Pulmonary artery endothelial cell (primary cell): ENCODE results near the gene WRAP53. TPM values are rescaled to one million over a fixed set of nuclear protein-coding genes. Genes with fewer than 3 reads are reported as not detected.

Experiments
- DNase-seq: peaks from one replicate; pipeline ENCODE4 v3.0.0-alpha.2; 2011; ENCODE audit warnings: low read depth, low spot score
- total RNA-seq: library from RNA; depleted of rRNA; stranded (reverse); fragments of >200 nt; gene quantifications from 2 replicates; pipeline ENCODE4 v1.2.3, GENCODE V29; 2014

WRAP53 gene
- total RNA-seq, 1 donor from 2014 or later = 9.6 TPM

DNA sequence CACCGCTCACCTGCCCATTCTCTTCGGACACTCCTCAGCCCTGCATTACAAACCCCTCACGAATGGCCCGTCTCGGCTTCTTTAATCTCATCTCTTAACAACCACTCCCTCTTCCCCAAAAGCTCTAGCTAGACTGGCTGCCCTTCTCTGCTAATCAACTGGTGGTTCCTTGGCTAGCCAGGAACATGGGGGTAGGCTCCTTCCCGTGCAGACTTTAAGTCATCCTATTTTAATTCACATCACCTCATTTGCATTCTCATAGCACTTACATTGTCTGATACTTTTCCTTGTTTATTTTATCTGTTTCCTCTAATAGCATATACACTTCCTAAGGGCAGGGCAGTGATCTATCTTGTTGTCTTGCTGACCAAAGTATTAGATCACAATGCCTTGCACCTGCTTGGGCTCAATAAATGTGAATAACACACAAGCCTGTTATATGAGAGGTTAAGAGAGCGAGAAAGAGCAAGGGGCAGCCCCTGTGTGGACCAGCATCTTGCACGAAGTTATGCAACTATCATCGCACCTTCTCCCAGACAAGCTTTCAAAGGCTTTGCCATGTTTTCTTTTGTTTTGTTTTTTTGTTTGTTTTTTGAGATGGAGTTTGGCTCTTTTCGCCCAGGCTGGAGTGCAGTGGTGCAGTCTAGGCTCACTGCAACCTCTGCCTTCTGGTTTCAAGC, 10.7 kb upstream of the WRAP53 start:
- no peak for DNase-seq

DNA sequence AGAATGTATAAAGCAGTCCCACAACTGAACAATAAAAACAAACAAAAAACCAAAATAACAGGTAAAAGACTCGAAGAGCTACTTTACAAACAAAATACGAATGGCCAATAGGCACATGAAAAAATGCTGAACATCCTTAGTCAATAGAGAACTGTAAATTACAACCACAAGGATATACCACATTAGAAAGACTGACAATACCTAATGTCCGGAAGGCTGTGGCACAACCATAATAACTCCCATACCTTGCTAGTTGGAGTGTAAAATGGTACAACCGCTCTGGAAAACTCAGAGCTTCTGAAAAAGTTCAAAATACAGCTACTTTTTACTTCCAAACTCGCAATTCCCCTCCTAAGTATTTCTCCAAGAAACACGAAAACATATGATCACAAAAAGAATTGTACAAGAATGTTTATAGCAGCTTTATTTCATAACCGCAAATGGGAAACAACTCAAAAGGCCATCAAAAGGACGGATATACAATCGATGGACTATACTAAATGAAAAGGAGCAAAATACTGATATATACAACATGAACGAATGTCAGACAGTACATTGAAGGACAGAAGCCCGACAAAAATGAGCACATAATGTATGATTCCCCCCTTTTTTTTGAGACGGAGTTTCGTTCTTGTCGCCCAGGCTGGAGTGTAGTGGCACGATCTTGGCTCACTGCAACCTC, 3.3 kb upstream of the WRAP53 start:
- no peak for DNase-seq

- peak; percentile 71 for DNase-seq
Measured at GRCh38 chr17:7685533-7686221, 2.6 kb upstream of the WRAP53 start.

DNA sequence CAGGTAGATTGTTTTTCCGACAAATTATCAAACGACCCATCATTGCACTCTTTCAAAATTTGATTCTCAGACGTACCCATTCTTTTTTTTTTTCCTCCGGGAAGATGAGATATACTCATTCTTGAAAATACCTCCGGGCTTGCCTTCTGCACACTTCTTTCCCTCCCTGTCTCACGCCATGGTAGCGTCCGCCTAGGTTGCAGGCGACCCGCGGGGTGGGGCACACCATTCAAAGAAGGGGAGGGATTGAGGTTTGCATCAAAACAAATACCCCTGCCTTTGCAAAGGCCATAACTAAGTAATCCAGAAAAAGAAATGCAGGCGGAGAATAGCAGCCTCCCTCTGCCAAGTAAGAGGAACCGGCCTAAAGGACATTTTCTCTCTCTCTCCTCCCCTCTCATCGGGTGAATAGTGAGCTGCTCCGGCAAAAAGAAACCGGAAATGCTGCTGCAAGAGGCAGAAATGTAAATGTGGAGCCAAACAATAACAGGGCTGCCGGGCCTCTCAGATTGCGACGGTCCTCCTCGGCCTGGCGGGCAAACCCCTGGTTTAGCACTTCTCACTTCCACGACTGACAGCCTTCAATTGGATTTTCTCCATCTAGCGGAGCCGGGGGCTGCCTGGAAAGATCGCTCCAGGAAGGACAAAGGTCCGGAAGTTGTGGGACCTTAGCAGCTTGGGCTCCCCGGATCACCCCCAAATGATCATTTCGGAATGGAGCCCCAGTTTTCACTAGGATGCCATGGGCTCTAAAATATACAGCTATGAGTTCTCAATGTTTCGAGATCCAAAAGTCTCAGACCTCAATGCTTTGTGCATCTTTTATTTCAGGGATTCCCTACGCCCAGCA, 1.8 kb upstream of the WRAP53 start:
- peak; percentile 39 for DNase-seq

GRCh38 chr17:7687072-7687907, 987 bp upstream of the WRAP53 start, which contains the start of gene TP53:
TSS of gene TP53 (minus strand) at chr17:7687490. CDS start at chr17:7676594, 10,896 bp downstream.
- DNase-seq = peak; percentile 71

- no peak for DNase-seq
Measured at GRCh38 chr17:7688808-7689316, 585 bp downstream of the WRAP53 start.

DNA sequence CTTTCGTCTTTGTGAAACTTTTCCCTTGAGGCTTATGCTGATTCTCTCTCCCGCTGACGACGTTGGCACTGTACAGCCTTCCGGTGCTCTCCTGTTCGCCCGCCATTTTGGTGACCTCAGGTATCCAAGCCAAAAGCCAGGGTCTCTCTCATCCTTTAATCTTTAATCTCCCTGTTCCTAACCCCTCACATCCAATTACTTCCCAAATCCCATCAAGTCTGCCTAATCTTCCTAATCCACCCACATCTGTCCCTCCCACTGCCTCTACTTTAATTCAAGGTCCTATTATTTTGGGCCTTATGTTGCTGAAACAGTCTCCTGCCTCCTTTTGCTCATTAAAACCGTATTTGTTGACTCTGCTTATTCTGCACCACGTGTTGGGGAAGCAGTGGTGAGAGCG, 7.3 kb downstream of the WRAP53 start:
- DNase-seq = no peak

DNA sequence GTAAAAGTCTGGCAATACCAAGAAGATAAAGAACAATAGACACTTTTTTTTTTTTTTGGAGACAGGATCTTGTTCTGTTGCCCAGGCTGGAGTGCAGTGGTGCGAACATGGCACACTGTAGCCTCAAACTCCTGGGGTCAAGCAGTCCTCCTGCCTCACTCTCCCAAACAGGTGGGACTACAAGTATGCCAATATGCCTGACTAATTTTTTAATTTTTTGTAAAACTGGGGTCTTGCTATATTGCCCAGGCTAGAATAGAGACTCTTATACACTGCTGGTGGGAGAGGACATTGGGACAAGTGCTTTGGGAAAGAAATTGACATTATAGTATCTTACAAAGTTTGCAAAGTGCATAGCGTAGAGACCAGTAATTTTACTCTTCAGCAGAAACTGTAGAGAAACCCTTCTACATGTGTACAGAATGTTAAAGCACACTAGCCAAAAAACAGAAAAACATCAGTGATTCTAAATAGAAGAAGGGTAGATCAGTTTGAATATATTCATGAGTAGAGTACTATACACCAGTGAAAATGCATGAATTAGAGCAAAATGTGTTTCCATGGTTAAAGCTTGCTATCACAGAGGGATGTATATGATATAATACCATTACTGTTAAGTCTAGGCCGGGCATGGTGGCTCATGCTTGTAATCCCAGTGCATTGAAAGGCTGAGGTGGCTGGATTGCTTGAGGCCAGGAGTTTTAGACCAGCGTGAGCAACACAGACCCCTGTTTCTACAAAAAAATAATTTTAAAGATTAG, 9.7 kb downstream of the WRAP53 start:
- no peak for DNase-seq

GRCh38 chr17:7700510-7700909, 12.2 kb downstream of the WRAP53 start:
- no peak for DNase-seq

DNA sequence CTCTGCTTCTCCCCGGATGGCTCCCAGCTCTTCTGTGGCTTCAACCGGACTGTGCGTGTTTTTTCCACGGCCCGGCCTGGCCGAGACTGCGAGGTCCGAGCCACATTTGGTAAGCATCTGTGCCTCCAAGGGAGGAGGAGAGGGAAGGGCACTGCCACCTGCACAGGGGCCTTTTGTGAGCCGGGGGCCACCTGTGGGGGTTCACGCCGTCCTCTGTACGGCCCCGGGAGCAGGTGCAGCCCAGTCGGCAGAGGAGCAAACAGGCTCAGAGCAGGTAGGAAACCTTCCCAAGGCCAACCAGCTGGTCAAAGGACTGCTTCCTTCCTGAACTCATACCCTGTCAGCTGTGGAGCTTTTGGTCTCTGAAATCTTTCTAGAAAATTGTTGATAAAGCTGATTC, 13.4 kb downstream of the WRAP53 start:
- DNase-seq = no peak

GRCh38 chr17:7702776-7703175, 14.5 kb downstream of the WRAP53 start:
- DNase-seq = no peak

GRCh38 chr17:7703584-7704479, 15.6 kb downstream of the WRAP53 start:
- no peak for DNase-seq

- DNase-seq = no peak
Measured at GRCh38 chr17:7704601-7705268, 16.5 kb downstream of the WRAP53 start, which contains the start of gene EFNB3. TSS of gene EFNB3 (plus strand) at chr17:7705202. CDS start at chr17:7705599, 397 bp downstream.

DNA sequence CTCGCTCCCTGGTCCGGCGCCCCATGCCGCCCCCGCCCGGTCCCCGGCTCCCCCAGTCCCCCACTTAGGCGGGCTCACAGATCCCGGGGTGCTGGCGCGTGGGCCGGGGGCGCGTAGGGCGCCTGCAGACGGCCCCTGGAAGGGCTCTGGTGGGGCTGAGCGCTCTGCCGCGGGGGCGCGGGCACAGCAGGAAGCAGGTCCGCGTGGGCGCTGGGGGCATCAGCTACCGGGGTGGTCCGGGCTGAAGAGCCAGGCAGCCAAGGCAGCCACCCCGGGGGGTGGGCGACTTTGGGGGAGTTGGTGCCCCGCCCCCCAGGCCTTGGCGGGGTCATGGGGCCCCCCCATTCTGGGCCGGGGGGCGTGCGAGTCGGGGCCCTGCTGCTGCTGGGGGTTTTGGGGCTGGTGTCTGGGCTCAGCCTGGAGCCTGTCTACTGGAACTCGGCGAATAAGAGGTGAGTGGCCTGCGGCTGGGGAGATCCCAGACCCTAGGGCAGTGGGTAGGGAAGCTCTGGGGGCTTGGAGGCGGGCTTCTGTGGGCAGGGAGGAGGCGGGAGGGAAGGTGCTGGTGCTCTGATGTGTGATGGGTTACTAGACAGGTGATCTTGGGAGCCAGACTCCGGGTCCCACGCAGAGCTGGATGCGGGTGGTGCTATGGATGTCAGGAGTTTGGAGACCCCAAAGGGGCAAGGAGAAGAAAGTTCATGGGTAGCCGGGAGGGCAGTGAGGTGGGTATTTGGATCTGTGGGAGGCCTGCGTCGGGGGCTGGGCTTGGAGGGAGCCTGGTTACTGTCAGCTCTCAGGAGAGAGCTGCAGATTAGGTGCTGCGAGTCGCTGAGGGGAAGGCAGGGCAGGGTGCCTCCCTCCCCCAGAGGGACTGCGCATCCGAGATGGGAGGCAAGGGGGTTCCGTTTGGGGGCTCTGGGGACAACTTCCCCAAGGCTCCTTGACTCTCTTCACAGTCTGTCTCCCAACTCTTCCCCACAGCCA, 17.3 kb downstream of the WRAP53 start:
- DNase-seq = no peak

GRCh38 chr17:7706631-7707354, 18.5 kb downstream of the WRAP53 start:
- no peak for DNase-seq

DNA sequence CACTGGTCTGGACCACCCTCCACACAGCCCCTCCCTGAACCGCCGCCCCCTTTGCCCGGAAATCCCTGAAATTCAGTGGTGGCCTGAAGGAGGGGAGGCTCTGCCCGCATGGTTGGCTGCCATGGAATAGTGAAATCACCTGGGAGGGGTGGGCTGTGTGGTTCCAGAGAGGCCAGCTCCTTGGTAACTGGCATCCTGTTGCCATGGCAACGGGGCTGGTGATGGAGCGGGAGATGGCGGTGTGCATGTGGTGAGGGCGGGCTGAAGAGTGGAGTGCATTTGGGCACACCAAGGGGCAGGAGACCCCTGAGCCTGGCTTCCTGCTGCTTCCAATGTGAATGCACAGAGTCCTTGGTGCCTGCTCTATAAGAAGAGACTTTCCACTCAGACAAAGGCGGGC, 19.2 kb downstream of the WRAP53 start:
- no peak for DNase-seq
